Measurements from ENCODE around the gene CASQ1. TPM values are rescaled to one million over a fixed set of nuclear protein-coding genes. Genes with fewer than 3 reads are reported as not detected.

Gene CASQ1
- total RNA-seq, 4 donors from 2014 or later = 0.12 to 0.23 TPM; not detected in 2

DNA sequence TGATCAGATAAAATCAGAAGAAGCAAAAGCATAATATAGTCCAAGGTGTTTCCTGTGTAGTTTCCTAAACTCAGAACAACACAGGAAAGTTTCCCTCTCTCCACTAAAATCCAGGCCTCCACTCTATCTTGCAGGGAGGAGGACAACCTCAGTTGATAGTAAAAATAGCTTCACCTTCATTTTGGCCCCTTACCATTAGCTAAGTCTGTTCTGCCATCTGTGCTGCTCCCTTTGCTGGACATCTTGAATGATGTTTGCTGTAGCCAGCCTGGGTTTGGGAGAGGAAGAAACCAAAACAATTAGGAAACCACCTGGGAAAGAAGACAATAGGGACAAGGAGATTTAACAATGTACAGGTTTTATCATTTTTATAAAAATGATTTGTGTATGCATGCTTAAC is 53.4 kb downstream of the CASQ1 start:
- DNase-seq (ENCODE audit: low spot score in 2 of 2) = no peak
- TF ChIP-seq POLR2A (IDR thresholded peaks at IDR 0.05) = no peak
- TF ChIP-seq, protein P1, sequence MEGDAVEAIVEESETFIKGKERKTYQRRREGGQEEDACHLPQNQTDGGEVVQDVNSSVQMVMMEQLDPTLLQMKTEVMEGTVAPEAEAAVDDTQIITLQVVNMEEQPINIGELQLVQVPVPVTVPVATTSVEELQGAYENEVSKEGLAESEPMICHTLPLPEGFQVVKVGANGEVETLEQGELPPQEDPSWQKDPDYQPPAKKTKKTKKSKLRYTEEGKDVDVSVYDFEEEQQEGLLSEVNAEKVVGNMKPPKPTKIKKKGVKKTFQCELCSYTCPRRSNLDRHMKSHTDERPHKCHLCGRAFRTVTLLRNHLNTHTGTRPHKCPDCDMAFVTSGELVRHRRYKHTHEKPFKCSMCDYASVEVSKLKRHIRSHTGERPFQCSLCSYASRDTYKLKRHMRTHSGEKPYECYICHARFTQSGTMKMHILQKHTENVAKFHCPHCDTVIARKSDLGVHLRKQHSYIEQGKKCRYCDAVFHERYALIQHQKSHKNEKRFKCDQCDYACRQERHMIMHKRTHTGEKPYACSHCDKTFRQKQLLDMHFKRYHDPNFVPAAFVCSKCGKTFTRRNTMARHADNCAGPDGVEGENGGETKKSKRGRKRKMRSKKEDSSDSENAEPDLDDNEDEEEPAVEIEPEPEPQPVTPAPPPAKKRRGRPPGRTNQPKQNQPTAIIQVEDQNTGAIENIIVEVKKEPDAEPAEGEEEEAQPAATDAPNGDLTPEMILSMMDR (IDR thresholded peaks at IDR 0.05) = no peak
- H3K4me3 ChIP-seq (ENCODE audit: low read depth, poor library complexity, severe bottlenecking) = no peak overlapping the region
- intact Hi-C loops (cut with DNase I; ENCODE audit: low total_unique reads) = no loop called here

DNA sequence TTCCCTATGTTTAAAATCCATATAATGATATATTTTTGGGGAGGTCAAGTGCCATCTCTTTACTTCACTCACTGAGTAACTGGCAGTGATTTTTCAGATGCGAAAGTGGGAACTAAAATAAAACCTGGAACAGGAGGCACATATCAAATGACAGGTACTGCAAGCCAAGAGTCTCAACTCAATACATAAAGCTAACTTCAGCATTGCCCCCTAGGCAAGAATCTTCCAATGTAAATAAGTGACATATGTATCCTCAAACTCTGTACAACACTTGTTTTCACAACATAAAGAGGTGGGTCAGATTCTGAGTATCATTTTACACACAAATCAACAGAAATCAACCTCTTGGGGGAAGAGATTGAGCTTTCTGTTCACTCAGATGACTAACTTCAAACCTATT is 53.8 kb downstream of the CASQ1 start:
- no peak for DNase-seq (ENCODE audit: low spot score in 2 of 2)
- TF ChIP-seq, protein P1 (IDR thresholded peaks at IDR 0.05) = no peak
- TF ChIP-seq POLR2A (IDR thresholded peaks at IDR 0.05) = no peak
- H3K4me3 ChIP-seq (ENCODE audit: low read depth, poor library complexity, severe bottlenecking) = no peak overlapping the region
- 69 to 78% methylated on average over 1 of the region's 1 CpG for WGBS, 2 donors
- intact Hi-C loops (cut with DNase I; ENCODE audit: low total_unique reads) = no loop called here

GRCh38 chr1:160245434-160245833 is 55.1 kb downstream of the CASQ1 start:
- no peak overlapping the region for H3K4me3 ChIP-seq (ENCODE audit: low read depth, poor library complexity, severe bottlenecking)
- no peak for TF ChIP-seq POLR2A (IDR thresholded peaks at IDR 0.05)
- TF ChIP-seq, protein P1 (IDR thresholded peaks at IDR 0.05) = no peak
- DNase-seq (ENCODE audit: low spot score in 2 of 2) = no peak
- intact Hi-C loops (cut with DNase I; ENCODE audit: low total_unique reads) = no loop called here
- WGBS, 2 donors = 95% methylated on average over 1 of the region's 1 CpG

- 95 to 100% methylated on average over 1 of the region's 1 CpG for WGBS, 2 donors
- H3K4me3 ChIP-seq (ENCODE audit: low read depth, poor library complexity, severe bottlenecking) = no peak overlapping the region
- TF ChIP-seq, protein P1 (IDR thresholded peaks at IDR 0.05) = no peak
- TF ChIP-seq POLR2A (IDR thresholded peaks at IDR 0.05) = no peak
- intact Hi-C loops (cut with DNase I; ENCODE audit: low total_unique reads) = no loop called here
- DNase-seq (ENCODE audit: low spot score in 2 of 2) = no peak
Observed at GRCh38 chr1:160247053-160247452, 56.7 kb downstream of the CASQ1 start.

DNA sequence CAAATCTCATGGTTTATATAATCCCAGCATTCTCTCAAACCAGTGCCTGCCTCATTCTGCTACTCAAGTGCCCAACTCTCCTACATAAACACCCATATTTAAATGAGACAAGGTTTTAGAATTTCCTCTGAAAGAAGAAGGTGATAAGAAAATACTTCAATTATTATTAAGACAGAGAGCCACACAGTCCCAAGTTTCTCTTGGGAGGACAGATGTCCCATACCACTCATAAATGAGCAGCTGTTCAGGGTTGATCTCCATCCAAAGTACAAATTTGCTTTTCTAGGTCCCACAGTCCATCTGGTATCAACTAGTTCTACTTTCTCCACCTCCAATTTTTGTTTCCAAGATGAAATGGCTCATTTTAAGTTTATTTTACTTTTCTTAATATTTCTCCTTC is 60.6 kb downstream of the CASQ1 start:
- TF ChIP-seq, protein P1 (IDR thresholded peaks at IDR 0.05) = no peak
- no peak for TF ChIP-seq POLR2A (IDR thresholded peaks at IDR 0.05)
- intact Hi-C loops (cut with DNase I; ENCODE audit: low total_unique reads) = loop anchor here (5.0 kb wide), 2 partner anchors 59 to 144 kb away; partner anchors contain the start of gene CASQ1
- no peak overlapping the region for H3K4me3 ChIP-seq (ENCODE audit: low read depth, poor library complexity, severe bottlenecking)
- DNase-seq (ENCODE audit: low spot score in 2 of 2) = no peak

Other genes with a start within 250 kb of the CASQ1 start
- 10 to 100 TPM; 17.7 to 29.6 (median 19.6) TPM for gene IGSF9, start 245.0 kb upstream of the CASQ1 start, total RNA-seq
- gene SLAMF9, start 236.3 kb upstream of the CASQ1 start, total RNA-seq = not detected
- gene PIGM, start 158.6 kb upstream of the CASQ1 start, total RNA-seq = 1 to 10 TPM; 2.4 to 4.5 (median 3.6) TPM
- not detected for gene KCNJ10, start 120.4 kb upstream of the CASQ1 start, total RNA-seq
- under 1 TPM in 1 of 4 donors, not detected in 3; 0.12 TPM for gene KCNJ9, start 109.0 kb upstream of the CASQ1 start, total RNA-seq
- gene IGSF8, start 92.0 kb upstream of the CASQ1 start, total RNA-seq = 10 to 100 TPM; 44.5 to 74.5 (median 54.9) TPM
- gene ATP1A2, start 74.8 kb upstream of the CASQ1 start, total RNA-seq = 1 to 10 TPM; 1.1 to 5.8 (median 5.0) TPM
- under 1 TPM in 1 of 4 donors, not detected in 3; 0.32 TPM for gene ATP1A4, start 39.0 kb upstream of the CASQ1 start, total RNA-seq
- gene PEA15, start 14.8 kb downstream of the CASQ1 start, total RNA-seq = 10 to 100 TPM; 50.7 to 76.6 (median 60.1) TPM
- gene DCAF8, start 72.0 kb downstream of the CASQ1 start, total RNA-seq = 100 to 1,000 TPM in 2 of 4 donors, 10 to 100 TPM in 2; 90.2 to 141 (median 97.9) TPM
- 10 to 100 TPM; 33.4 to 52.9 (median 48.2) TPM for gene PEX19, start 94.6 kb downstream of the CASQ1 start, total RNA-seq
- 10 to 100 TPM; 72.3 to 93.6 (median 80.2) TPM for gene COPA, start 152.7 kb downstream of the CASQ1 start, total RNA-seq
- 10 to 100 TPM; 37.2 to 64.9 (median 48.3) TPM for gene NCSTN, start 152.8 kb downstream of the CASQ1 start, total RNA-seq
- under 1 TPM in 1 of 4 donors, not detected in 3; 0.10 TPM for gene NHLH1, start 176.5 kb downstream of the CASQ1 start, total RNA-seq
- gene VANGL2, start 210.0 kb downstream of the CASQ1 start, total RNA-seq = 10 to 100 TPM; 18.7 to 27.3 (median 24.4) TPM